WTC11 (cell line): Measurements from ENCODE around the gene DSEL.
A peak's percentile ranks its signal among the peaks of the same experiment; 100 is the strongest.

Source experiments
- CTCF ChIP-seq: fragments of 200-600 bp; IDR thresholded peaks from 2 replicates; pipeline ENCODE4 v1.8.0; 2022; ENCODE audit warnings: antibody characterized with exemption
- ETV6 ChIP-seq: sonication (generic); formaldehyde crosslinking; IDR thresholded peaks from 2 replicates; pipeline ENCODE4 v1.8.1; 2022; ENCODE audit warnings: mild to moderate bottlenecking, missing genetic modification reagents
- FOXJ3 ChIP-seq: sonication (generic); formaldehyde crosslinking; IDR thresholded peaks from 2 replicates; pipeline ENCODE4 v1.9.0; 2021; ENCODE audit warnings: missing genetic modification reagents, mild to moderate bottlenecking, borderline replicate concordance
- MAX ChIP-seq: sonication (generic); formaldehyde crosslinking; IDR thresholded peaks from 2 replicates; pipeline ENCODE4 v1.8.0; 2022; ENCODE audit warnings: mild to moderate bottlenecking, missing genetic modification reagents
- NFYB ChIP-seq: sonication (generic); formaldehyde crosslinking; conservative IDR thresholded peaks from 2 replicates; pipeline ENCODE4 v1.8.0; 2022; ENCODE audit warnings: low read depth, missing genetic modification reagents
- TP53 ChIP-seq: sonication (generic); formaldehyde crosslinking; IDR thresholded peaks from 2 replicates; pipeline ENCODE4 v1.8.1; 2023; ENCODE audit warnings: mild to moderate bottlenecking, missing genetic modification reagents
- USF2 ChIP-seq: sonication (generic); formaldehyde crosslinking; IDR thresholded peaks from 2 replicates; pipeline ENCODE4 v1.8.1; 2023; ENCODE audit warnings: mild to moderate bottlenecking, missing genetic modification reagents, moderate library complexity
- ZNF219 ChIP-seq: sonication (generic); formaldehyde crosslinking; IDR thresholded peaks from 2 replicates; pipeline ENCODE4 v1.8.0; 2023; ENCODE audit warnings: missing genetic modification reagents, mild to moderate bottlenecking, borderline replicate concordance
- ZNF512 ChIP-seq: sonication (generic); formaldehyde crosslinking; IDR thresholded peaks from 2 replicates; pipeline ENCODE4 v1.8.1; 2022; ENCODE audit warnings: missing genetic modification reagents, borderline replicate concordance

GRCh38 chr18:67516539-67517443, at the start of gene DSEL:
- TF ChIP-seq USF2 (CRISPR knock-in tag) (0 out of 2 replicates have a peak, but pooled peaks have one; percentile 4), TP53 (CRISPR knock-in tag) (no peak), CTCF (no peak), ETV6 (CRISPR knock-in tag) (no peak), NFYB (CRISPR knock-in tag) (no peak), MAX (CRISPR knock-in tag) (no peak; the same call in 1 of the 2 replicates), FOXJ3 (no peak), ZNF219 (CRISPR knock-in tag) (0 out of 2 replicates have a peak, but pooled peaks have one; percentile 45), ZNF512 (CRISPR knock-in tag) (no peak)
